GM23338 (cell line): Measurements from ENCODE around the gene PLA2G12A.

ENCODE experiments used
- CREB1 ChIP-seq: fragments of 250-450 bp; sonication (Bioruptor Pico); IDR thresholded peaks from 2 replicates; pipeline ENCODE4 v1.5.0; 2020; ENCODE audit warnings: low read depth, mild to moderate bottlenecking, moderate library complexity
- EZH2 ChIP-seq: fragments of 200-600 bp; sonication (generic); IDR thresholded peaks from one replicate; pipeline ENCODE4 v1.8.0; 2017; ENCODE audit warnings: antibody characterized with exemption, mild to moderate bottlenecking, low read depth; ENCODE audit not compliant: unreplicated experiment
- EZH2phosphoT487 ChIP-seq: fragments of 200-600 bp; sonication (generic); IDR thresholded peaks from one replicate; pipeline ENCODE4 v1.8.1; 2018; ENCODE audit warnings: antibody characterized with exemption; ENCODE audit not compliant: unreplicated experiment
- POLR2AphosphoS5 ChIP-seq: IDR thresholded peaks from 2 replicates; pipeline ENCODE4 v1.6.1; 2016; ENCODE audit warnings: antibody characterized with exemption, low read depth
- REST ChIP-seq: IDR thresholded peaks from one replicate; pipeline ENCODE4 v1.6.1; 2018; ENCODE audit warnings: antibody characterized with exemption; ENCODE audit not compliant: unreplicated experiment
- TF ChIP-seq, protein P1 (sequence below), 2 experiments: fragments of 200-600 bp in 1 of 2; sonication (generic) in 1 of 2; conservative IDR thresholded peaks; 2 replicates each; pipeline versions ENCODE4 v1.5.1 to v1.6.1; 2016 to 2017; ENCODE audit warnings: antibody characterized with exemption in 2 of 2, low read depth in 2 of 2, mild to moderate bottlenecking in 2 of 2, moderate library complexity in 1 of 2

GRCh38 chr4:109698656-109699055 lies 31.2 kb downstream of the PLA2G12A start:
- TF ChIP-seq REST, result no peak
- TF ChIP-seq EZH2phosphoT487, result no peak
- TF ChIP-seq, protein P1, sequence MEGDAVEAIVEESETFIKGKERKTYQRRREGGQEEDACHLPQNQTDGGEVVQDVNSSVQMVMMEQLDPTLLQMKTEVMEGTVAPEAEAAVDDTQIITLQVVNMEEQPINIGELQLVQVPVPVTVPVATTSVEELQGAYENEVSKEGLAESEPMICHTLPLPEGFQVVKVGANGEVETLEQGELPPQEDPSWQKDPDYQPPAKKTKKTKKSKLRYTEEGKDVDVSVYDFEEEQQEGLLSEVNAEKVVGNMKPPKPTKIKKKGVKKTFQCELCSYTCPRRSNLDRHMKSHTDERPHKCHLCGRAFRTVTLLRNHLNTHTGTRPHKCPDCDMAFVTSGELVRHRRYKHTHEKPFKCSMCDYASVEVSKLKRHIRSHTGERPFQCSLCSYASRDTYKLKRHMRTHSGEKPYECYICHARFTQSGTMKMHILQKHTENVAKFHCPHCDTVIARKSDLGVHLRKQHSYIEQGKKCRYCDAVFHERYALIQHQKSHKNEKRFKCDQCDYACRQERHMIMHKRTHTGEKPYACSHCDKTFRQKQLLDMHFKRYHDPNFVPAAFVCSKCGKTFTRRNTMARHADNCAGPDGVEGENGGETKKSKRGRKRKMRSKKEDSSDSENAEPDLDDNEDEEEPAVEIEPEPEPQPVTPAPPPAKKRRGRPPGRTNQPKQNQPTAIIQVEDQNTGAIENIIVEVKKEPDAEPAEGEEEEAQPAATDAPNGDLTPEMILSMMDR (conservative IDR thresholded peaks at IDR 0.05; ENCODE audit: low read depth in 2 of 2), result no peak
- no peak for TF ChIP-seq CREB1 (CRISPR knock-in tag)
- TF ChIP-seq POLR2AphosphoS5, result no peak
- no peak for TF ChIP-seq EZH2
